GM13977 (cell line): ENCODE measurements around the gene GALNT9.

Experiments used
- DNase-seq: peaks from one replicate; pipeline ENCODE4 v3.0.0; 2012; ENCODE audit warnings: low spot score
- CTCF ChIP-seq: IDR thresholded peaks from 2 replicates; pipeline ENCODE4 v1.5.1; 2012; ENCODE audit warnings: mild to moderate bottlenecking, control low read depth; ENCODE audit not compliant: insufficient read depth; ENCODE audit errors: extremely low read depth, missing control alignments
- in situ Hi-C: fragments of 300-500 bp; cut with MboI; formaldehyde crosslinking; loops from one replicate; pipeline ENCODE4 v1.12.0; 2022; ENCODE audit warnings: low sequenced_read_pairs, low pct_unique_long_range_greater_than_20kb, mixed read lengths, inconsistent platforms; ENCODE audit not compliant: unreplicated experiment

GALNT9 gene

GRCh38 chr12:132194556-132194955 is 134.8 kb downstream of the GALNT9 start:
- in situ Hi-C loops, result no loop called here
- DNase-seq, result no peak
- no peak for TF ChIP-seq CTCF

GRCh38 chr12:132194056-132194455 is 135.3 kb downstream of the GALNT9 start:
- peak; percentile 25 for TF ChIP-seq CTCF
- no peak for DNase-seq
- in situ Hi-C loops, result no loop called here

GRCh38 chr12:132191715-132192553 is 137.5 kb downstream of the GALNT9 start:
- in situ Hi-C loops, result no loop called here
- no peak for TF ChIP-seq CTCF
- no peak for DNase-seq

GRCh38 chr12:132190834-132191500 is 138.4 kb downstream of the GALNT9 start:
- in situ Hi-C loops, result no loop called here
- no peak for DNase-seq
- TF ChIP-seq CTCF, result no peak

GRCh38 chr12:132190012-132190755 is 139.2 kb downstream of the GALNT9 start:
- TF ChIP-seq CTCF, result no peak
- in situ Hi-C loops, result no loop called here
- DNase-seq, result peak; percentile 65

GRCh38 chr12:132189378-132190011 is 139.9 kb downstream of the GALNT9 start:
- peak; percentile 99 for DNase-seq

More at GRCh38 chr12:132189378-132190011, 139.9 kb downstream of the GALNT9 start:
- in situ Hi-C loops, result no loop called here
- no peak for TF ChIP-seq CTCF
